Liver (tissue), 9 donors: ENCODE data around the gene MPV17L. TPM values are rescaled to one million over a fixed set of nuclear protein-coding genes. Genes with fewer than 3 reads are reported as not detected.

Experiments
- DNase-seq: peaks from one replicate; pipeline ENCODE4 v3.0.0-alpha.2; 2017; ENCODE audit warnings: low spot score
- H3K27ac ChIP-seq, 2 donors: one replicate each; pipeline ENCODE4 v1.7.0; 2013; ENCODE audit warnings: inconsistent platforms in 2 of 2, low read length in 2 of 2, control low read depth in 1 of 2, low read depth in 1 of 2, mild to moderate bottlenecking in 1 of 2
- H3K27me3 ChIP-seq, 4 donors: one replicate each; pipeline versions ENCODE4 v1.6.1 to v1.7.0; 2013; ENCODE audit warnings: low read length in 3 of 4, inconsistent platforms in 1 of 4, mild to moderate bottlenecking in 1 of 4, moderate library complexity in 1 of 4; ENCODE audit not compliant: control insufficient read depth in 4 of 4, insufficient read depth in 4 of 4
- H3K36me3 ChIP-seq, 4 donors: one replicate each; pipeline versions ENCODE4 v1.6.1 to v1.7.0; 2013; ENCODE audit warnings: low read length in 3 of 4, mild to moderate bottlenecking in 3 of 4, low read depth in 1 of 4, moderate library complexity in 1 of 4; ENCODE audit not compliant: control insufficient read depth in 4 of 4, insufficient read depth in 3 of 4
- H3K4me1 ChIP-seq, 4 donors: one replicate each; pipeline versions ENCODE4 v1.6.1 to v1.7.0; 2013; ENCODE audit warnings: low read length in 3 of 4, mild to moderate bottlenecking in 3 of 4, moderate library complexity in 1 of 4; ENCODE audit not compliant: control insufficient read depth in 4 of 4, insufficient read depth in 4 of 4
- H3K4me3 ChIP-seq, 3 donors: one replicate each; pipeline versions ENCODE4 v1.6.1 to v1.7.0; 2013; ENCODE audit warnings: low read length in 3 of 3, control low read depth in 1 of 3, low read depth in 1 of 3, mild to moderate bottlenecking in 1 of 3
- H3K9ac ChIP-seq, 2 donors: one replicate each; pipeline ENCODE4 v1.7.0; 2013; ENCODE audit warnings: low read length in 2 of 2, mild to moderate bottlenecking in 2 of 2, moderate library complexity in 2 of 2, control low read depth in 1 of 2, low read depth in 1 of 2
- H3K9me3 ChIP-seq, 4 donors: one replicate each; pipeline versions ENCODE4 v1.6.1 to v1.7.0; 2013; ENCODE audit warnings: low read length in 3 of 4; ENCODE audit not compliant: control insufficient read depth in 4 of 4
- EGR1 ChIP-seq, 2 donors: IDR thresholded peaks; 2 replicates each; pipeline ENCODE4 v1.6.1; 2016 to 2018; ENCODE audit warnings: antibody characterized with exemption in 2 of 2, low read depth in 2 of 2
- FOXA1 ChIP-seq: IDR thresholded peaks from 2 replicates; pipeline ENCODE4 v1.6.1; 2016; ENCODE audit warnings: antibody characterized with exemption
- FOXA2 ChIP-seq: IDR thresholded peaks from 2 replicates; pipeline ENCODE4 v1.6.1; 2016; ENCODE audit warnings: antibody characterized with exemption
- GABPA ChIP-seq, 2 donors: IDR thresholded peaks in 1 of 2; conservative IDR thresholded peaks in 1 of 2; 2 replicates each; pipeline ENCODE4 v1.6.1; 2016; ENCODE audit warnings: antibody characterized with exemption in 2 of 2, mild to moderate bottlenecking in 1 of 2, moderate library complexity in 1 of 2
- HNF4A ChIP-seq, 2 donors: conservative IDR thresholded peaks; 2 replicates each; pipeline ENCODE4 v1.6.1; 2016; ENCODE audit warnings: antibody characterized with exemption in 2 of 2, mild to moderate bottlenecking in 2 of 2
- HNF4G ChIP-seq: IDR thresholded peaks from 2 replicates; pipeline ENCODE4 v1.6.1; 2016; ENCODE audit warnings: antibody characterized with exemption
- JUND ChIP-seq, 2 donors: IDR thresholded peaks; 2 replicates each; pipeline ENCODE4 v1.6.1; 2016; ENCODE audit warnings: antibody characterized with exemption in 2 of 2
- NR2F2 ChIP-seq: IDR thresholded peaks from 2 replicates; pipeline ENCODE4 v1.6.1; 2016; ENCODE audit warnings: antibody characterized with exemption
- RAD21 ChIP-seq, 2 donors: IDR thresholded peaks; 2 replicates each; pipeline ENCODE4 v1.6.1; 2016; ENCODE audit warnings: antibody characterized with exemption in 2 of 2, mild to moderate bottlenecking in 2 of 2
- RXRA ChIP-seq, 2 donors: IDR thresholded peaks; 2 replicates each; pipeline ENCODE4 v1.6.1; 2017 to 2018; ENCODE audit warnings: antibody characterized with exemption in 2 of 2, mild to moderate bottlenecking in 1 of 2
- SP1 ChIP-seq: IDR thresholded peaks from 2 replicates; pipeline ENCODE4 v1.6.1; 2018; ENCODE audit warnings: antibody characterized with exemption, mild to moderate bottlenecking
- TAF1 ChIP-seq: conservative IDR thresholded peaks from 2 replicates; pipeline ENCODE4 v1.6.1; 2016; ENCODE audit warnings: antibody characterized with exemption, mild to moderate bottlenecking
- YY1 ChIP-seq: IDR thresholded peaks from 2 replicates; pipeline ENCODE4 v1.6.1; 2016; ENCODE audit warnings: antibody characterized with exemption, mild to moderate bottlenecking
- WGBS: extraction: QIAGEN DNeasy Blood & Tissue Kit; methylation state at CpG from one replicate; pipeline ENCODE4 v1.1.7; 2013; 5-methylcytosine and 5-hydroxymethylcytosine counted together
- polyA plus RNA-seq, 2 donors: library from polyadenylated mRNA; stranded (reverse) in 1 of 2; unstranded in 1 of 2; fragments of 200-250 nt in 1 of 2; fragments of >200 nt in 1 of 2; fragmentation: Nextera tagmentation in 1 of 2; extraction: Ambion mirVana in 1 of 2; gene quantifications; one replicate each; pipeline versions ENCODE4 v1.2.1 to v1.2.3, GENCODE V29; 2013 to 2015
- total RNA-seq, 2 donors: library from RNA; depleted of rRNA; stranded (reverse); fragments of >200 nt; gene quantifications; one replicate each; pipeline ENCODE4 v1.2.3, GENCODE V29; 2014
- TF ChIP-seq, protein P1 (sequence below): IDR thresholded peaks from 2 replicates; pipeline ENCODE4 v1.6.1; 2016; ENCODE audit warnings: antibody characterized with exemption, mild to moderate bottlenecking
- TF ChIP-seq, protein P2 (sequence below): IDR thresholded peaks from 2 replicates; pipeline ENCODE4 v1.6.1; 2016; ENCODE audit warnings: antibody characterized with exemption
- TF ChIP-seq, protein P3 (sequence below): fragments of 150-350 bp; IDR thresholded peaks from 2 replicates; pipeline ENCODE4 v1.5.1; 2017; ENCODE audit warnings: improper control_type of control experiment, low read depth, low read length; ENCODE audit not compliant: missing input control
- TF ChIP-seq, protein P4 (sequence below): IDR thresholded peaks from 2 replicates; pipeline ENCODE4 v1.6.1; 2016; ENCODE audit warnings: antibody characterized with exemption
- TF ChIP-seq, protein P5 (sequence below): IDR thresholded peaks from 2 replicates; pipeline ENCODE4 v1.6.1; 2016; ENCODE audit warnings: antibody characterized with exemption
- donor health status: healthy.
- donor health status: healthy.
- donor health status: healthy.
- donor health status: healthy.
- donor health status: healthy.

The MPV17L gene
- total and polyA plus RNA-seq, 4 donors = 4.9 to 39.6 (median 8.8) TPM

DNA sequence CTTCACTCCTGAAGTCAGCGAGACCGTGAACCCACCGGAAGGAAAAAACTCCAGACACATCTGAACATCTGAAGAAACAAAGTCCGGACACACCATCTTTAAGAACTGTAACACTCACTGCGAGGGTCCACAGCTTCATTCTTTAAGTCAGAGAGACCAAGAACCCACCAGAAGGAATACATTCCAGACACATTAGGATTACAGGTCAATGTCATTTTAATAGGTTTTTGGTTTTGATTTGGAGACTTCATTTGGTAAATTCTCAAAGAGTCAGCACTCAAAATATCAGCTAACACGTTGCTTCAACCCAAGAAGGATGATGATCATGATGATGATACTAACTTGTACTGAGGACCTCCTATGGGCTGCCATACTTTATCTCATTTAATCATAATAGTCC is 31.2 kb downstream of the MPV17L start:
- H3K9me3 ChIP-seq = no peaks in the 10 kb centered on the region
- H3K9ac ChIP-seq = no peak overlapping the region
- no peak overlapping the region for H3K27ac ChIP-seq
- no peak for TF ChIP-seq RAD21 (IDR thresholded peaks at IDR 0.05)
- TF ChIP-seq, protein P1, sequence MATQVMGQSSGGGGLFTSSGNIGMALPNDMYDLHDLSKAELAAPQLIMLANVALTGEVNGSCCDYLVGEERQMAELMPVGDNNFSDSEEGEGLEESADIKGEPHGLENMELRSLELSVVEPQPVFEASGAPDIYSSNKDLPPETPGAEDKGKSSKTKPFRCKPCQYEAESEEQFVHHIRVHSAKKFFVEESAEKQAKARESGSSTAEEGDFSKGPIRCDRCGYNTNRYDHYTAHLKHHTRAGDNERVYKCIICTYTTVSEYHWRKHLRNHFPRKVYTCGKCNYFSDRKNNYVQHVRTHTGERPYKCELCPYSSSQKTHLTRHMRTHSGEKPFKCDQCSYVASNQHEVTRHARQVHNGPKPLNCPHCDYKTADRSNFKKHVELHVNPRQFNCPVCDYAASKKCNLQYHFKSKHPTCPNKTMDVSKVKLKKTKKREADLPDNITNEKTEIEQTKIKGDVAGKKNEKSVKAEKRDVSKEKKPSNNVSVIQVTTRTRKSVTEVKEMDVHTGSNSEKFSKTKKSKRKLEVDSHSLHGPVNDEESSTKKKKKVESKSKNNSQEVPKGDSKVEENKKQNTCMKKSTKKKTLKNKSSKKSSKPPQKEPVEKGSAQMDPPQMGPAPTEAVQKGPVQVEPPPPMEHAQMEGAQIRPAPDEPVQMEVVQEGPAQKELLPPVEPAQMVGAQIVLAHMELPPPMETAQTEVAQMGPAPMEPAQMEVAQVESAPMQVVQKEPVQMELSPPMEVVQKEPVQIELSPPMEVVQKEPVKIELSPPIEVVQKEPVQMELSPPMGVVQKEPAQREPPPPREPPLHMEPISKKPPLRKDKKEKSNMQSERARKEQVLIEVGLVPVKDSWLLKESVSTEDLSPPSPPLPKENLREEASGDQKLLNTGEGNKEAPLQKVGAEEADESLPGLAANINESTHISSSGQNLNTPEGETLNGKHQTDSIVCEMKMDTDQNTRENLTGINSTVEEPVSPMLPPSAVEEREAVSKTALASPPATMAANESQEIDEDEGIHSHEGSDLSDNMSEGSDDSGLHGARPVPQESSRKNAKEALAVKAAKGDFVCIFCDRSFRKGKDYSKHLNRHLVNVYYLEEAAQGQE = no peak
- no peak for TF ChIP-seq HNF4G
- TF ChIP-seq RXRA (IDR thresholded peaks at IDR 0.05) = no peak
- TF ChIP-seq, protein P2, sequence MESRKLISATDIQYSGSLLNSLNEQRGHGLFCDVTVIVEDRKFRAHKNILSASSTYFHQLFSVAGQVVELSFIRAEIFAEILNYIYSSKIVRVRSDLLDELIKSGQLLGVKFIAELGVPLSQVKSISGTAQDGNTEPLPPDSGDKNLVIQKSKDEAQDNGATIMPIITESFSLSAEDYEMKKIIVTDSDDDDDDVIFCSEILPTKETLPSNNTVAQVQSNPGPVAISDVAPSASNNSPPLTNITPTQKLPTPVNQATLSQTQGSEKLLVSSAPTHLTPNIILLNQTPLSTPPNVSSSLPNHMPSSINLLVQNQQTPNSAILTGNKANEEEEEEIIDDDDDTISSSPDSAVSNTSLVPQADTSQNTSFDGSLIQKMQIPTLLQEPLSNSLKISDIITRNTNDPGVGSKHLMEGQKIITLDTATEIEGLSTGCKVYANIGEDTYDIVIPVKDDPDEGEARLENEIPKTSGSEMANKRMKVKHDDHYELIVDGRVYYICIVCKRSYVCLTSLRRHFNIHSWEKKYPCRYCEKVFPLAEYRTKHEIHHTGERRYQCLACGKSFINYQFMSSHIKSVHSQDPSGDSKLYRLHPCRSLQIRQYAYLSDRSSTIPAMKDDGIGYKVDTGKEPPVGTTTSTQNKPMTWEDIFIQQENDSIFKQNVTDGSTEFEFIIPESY = no peak
- no peak for TF ChIP-seq NR2F2
- TF ChIP-seq SP1 = no peak
- TF ChIP-seq TAF1 = no peak
- no peak for TF ChIP-seq FOXA2
- no peak for TF ChIP-seq EGR1 (IDR thresholded peaks at IDR 0.05; ENCODE audit: low read depth in 2 of 2)
- TF ChIP-seq FOXA1 = no peak
- TF ChIP-seq YY1 = no peak
- TF ChIP-seq, protein P3, sequence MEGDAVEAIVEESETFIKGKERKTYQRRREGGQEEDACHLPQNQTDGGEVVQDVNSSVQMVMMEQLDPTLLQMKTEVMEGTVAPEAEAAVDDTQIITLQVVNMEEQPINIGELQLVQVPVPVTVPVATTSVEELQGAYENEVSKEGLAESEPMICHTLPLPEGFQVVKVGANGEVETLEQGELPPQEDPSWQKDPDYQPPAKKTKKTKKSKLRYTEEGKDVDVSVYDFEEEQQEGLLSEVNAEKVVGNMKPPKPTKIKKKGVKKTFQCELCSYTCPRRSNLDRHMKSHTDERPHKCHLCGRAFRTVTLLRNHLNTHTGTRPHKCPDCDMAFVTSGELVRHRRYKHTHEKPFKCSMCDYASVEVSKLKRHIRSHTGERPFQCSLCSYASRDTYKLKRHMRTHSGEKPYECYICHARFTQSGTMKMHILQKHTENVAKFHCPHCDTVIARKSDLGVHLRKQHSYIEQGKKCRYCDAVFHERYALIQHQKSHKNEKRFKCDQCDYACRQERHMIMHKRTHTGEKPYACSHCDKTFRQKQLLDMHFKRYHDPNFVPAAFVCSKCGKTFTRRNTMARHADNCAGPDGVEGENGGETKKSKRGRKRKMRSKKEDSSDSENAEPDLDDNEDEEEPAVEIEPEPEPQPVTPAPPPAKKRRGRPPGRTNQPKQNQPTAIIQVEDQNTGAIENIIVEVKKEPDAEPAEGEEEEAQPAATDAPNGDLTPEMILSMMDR = no peak
- TF ChIP-seq GABPA (IDR thresholded peaks at IDR 0.05 in 1 of 2, conservative IDR thresholded peaks at IDR 0.05 in 1 of 2) = no peak
- no peak for TF ChIP-seq HNF4A (conservative IDR thresholded peaks at IDR 0.05)
- no peak for TF ChIP-seq JUND (IDR thresholded peaks at IDR 0.05)
- TF ChIP-seq, protein P4, sequence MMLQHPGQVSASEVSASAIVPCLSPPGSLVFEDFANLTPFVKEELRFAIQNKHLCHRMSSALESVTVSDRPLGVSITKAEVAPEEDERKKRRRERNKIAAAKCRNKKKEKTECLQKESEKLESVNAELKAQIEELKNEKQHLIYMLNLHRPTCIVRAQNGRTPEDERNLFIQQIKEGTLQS = no peak
- TF ChIP-seq, protein P5, sequence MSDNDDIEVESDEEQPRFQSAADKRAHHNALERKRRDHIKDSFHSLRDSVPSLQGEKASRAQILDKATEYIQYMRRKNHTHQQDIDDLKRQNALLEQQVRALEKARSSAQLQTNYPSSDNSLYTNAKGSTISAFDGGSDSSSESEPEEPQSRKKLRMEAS = no peak
- H3K4me3 ChIP-seq = no peak overlapping the region
- peaks cover 0 to 10% (median 3%) of the 10 kb centered on the region in 4 donors for H3K4me1 ChIP-seq
- H3K27me3 ChIP-seq = no peaks in the 10 kb centered on the region
- H3K36me3 ChIP-seq = no peaks in the 10 kb centered on the region
- DNase-seq = no peak
- WGBS = 88% methylated on average over 6 of the region's 6 CpGs
